ENCODE measurements around the gene TEX2. TPM values are rescaled to one million over a fixed set of nuclear protein-coding genes. Genes with fewer than 3 reads are reported as not detected.

The TEX2 gene
- total and polyA plus RNA-seq, 2 experiments from 2014 or later: 7.5 to 17.7 TPM

GRCh38 chr17:64124609-64125008 is 138.5 kb downstream of the TEX2 start (continued):
- TF ChIP-seq ZNF462 (CRISPR knock-in tag; IDR thresholded peaks at IDR 0.05): no peak
- no peak for TF ChIP-seq REST (IDR thresholded peaks at IDR 0.05; ENCODE audit: unreplicated experiment)

GRCh38 chr17:64123114-64123513 is 139.9 kb downstream of the TEX2 start:
- DNase-seq (ENCODE audit: low spot score) (no peak), ATAC-seq (no peak)
- peaks cover 3% of the 10 kb centered on the region for H3K27me3 ChIP-seq (ENCODE audit: insufficient read depth)
- no peak overlapping the region for H3K27ac ChIP-seq (ENCODE audit: low read depth)
- H2AFZ ChIP-seq: no peak overlapping the region
- H3F3A ChIP-seq (replicated peaks; ENCODE audit: low read depth): no peaks in the 10 kb centered on the region
- H3K4me2 ChIP-seq: no peak overlapping the region
- H3K9me2 ChIP-seq (ENCODE audit: insufficient read depth): peaks cover 5% of the 10 kb centered on the region; the same call in 1 of the 2 replicates
- Mint-ChIP-seq H3K4me1 (no peaks in the 10 kb centered on the region), H3K9me3 (no peaks in the 10 kb centered on the region), H3K27me3 (ENCODE audit: insufficient read depth, low read depth, poor library complexity) (no peaks in the 10 kb centered on the region), H3K4me3 (no peak overlapping the region), H3K27ac (no peak overlapping the region), H3K36me3 (ENCODE audit: low read depth) (no peaks in the 10 kb centered on the region)
- no peak for TF ChIP-seq JUNB (IDR thresholded peaks at IDR 0.05; ENCODE audit: unreplicated experiment)
- no peaks in the 10 kb centered on the region for H3K4me1 ChIP-seq (ENCODE audit: insufficient read depth)
- H3K36me3 ChIP-seq (ENCODE audit: insufficient read depth): no peaks in the 10 kb centered on the region
- H3K79me2 ChIP-seq (replicated peaks; ENCODE audit: insufficient read depth): peaks cover 8% of the 10 kb centered on the region; the same call in 1 of the 2 replicates
- H3K4me3 ChIP-seq: no peak overlapping the region
- H4K20me1 ChIP-seq (replicated peaks; ENCODE audit: insufficient read depth): peaks cover 8% of the 10 kb centered on the region; the same call in 1 of the 2 replicates
